HepG2 (cell line): ENCODE data around the gene AIP. TPM values are rescaled to one million over a fixed set of nuclear protein-coding genes. Genes with fewer than 3 reads are reported as not detected.

ENCODE experiments used
- ATAC-seq: fragments of 200-7000 bp; cut with Tn5 transposase; 3 replicates; pipeline ENCODE4 v1.9.1; 2020; ENCODE audit warnings: mild to moderate bottlenecking, moderate library complexity
- BruUV-seq: library from RNA; stranded (reverse); fragments of 400-500 nt; replicated peaks from 2 replicates; lab custom pipeline; 2021; lab: Mats Ljungman, UMichigan
- CTCF ChIA-PET: fragments of 300-600 bp; formaldehyde crosslinking; extraction: SDS; loops from one replicate; lab custom pipeline; 2021; ENCODE audit warnings: low total read pairs, inconsistent platforms, low intra/inter-chr PET ratio; lab: Yijun Ruan, JAX
- POLR2A ChIA-PET: fragments of 350-600 bp; sonication (Branson Sonifier 250); formaldehyde crosslinking; loops from one replicate; lab custom pipeline; 2020; ENCODE audit warnings: antibody characterized with exemption, inconsistent platforms; lab: Yijun Ruan, JAX
- DNase-seq: peaks from one replicate; pipeline ENCODE4 v3.0.0-alpha.2; 2015; ENCODE audit warnings: low spot score
- FAIRE-seq: peaks from 3 replicates; lab custom pipeline; 2011; peaks lifted over from hg19 to GRCh38; lab: Jason Lieb, UNC
- H2AFZ ChIP-seq: one replicate; pipeline ENCODE4 v1.6.1; 2011; ENCODE audit warnings: low read length, inconsistent platforms
- H3K27ac ChIP-seq: fragments of 300-600 bp; 3 replicates; pipeline ENCODE4 v1.8.0; 2011; ENCODE audit warnings: mixed run types, mild to moderate bottlenecking, mixed read lengths, low read length, inconsistent platforms; ENCODE audit not compliant: insufficient read depth; ENCODE audit errors: extremely low read length
- H3K27me3 ChIP-seq, 2 experiments: fragments of 200-600 bp in 1 of 2; 2 replicates in 1 of 2; 3 replicates in 1 of 2; pipeline versions ENCODE4 v1.6.0 to v1.8.0; 2011; ENCODE audit warnings: low read length in 2 of 2, mild to moderate bottlenecking in 2 of 2, moderate library complexity in 2 of 2, inconsistent platforms in 1 of 2; ENCODE audit not compliant: insufficient read depth in 2 of 2, control insufficient read depth in 1 of 2
- H3K36me3 ChIP-seq, 2 experiments: fragments of 200-600 bp in 1 of 2; replicated peaks in 1 of 2; 2 replicates in 1 of 2; 3 replicates in 1 of 2; pipeline versions ENCODE4 v1.5.1 to v1.8.0; 2011; ENCODE audit warnings: low read length in 2 of 2, inconsistent platforms in 1 of 2; ENCODE audit not compliant: insufficient read depth in 2 of 2, control insufficient read depth in 1 of 2
- H3K4me1 ChIP-seq: 2 replicates; pipeline ENCODE4 v1.5.1; 2012; ENCODE audit warnings: low read length, inconsistent platforms; ENCODE audit not compliant: insufficient read depth
- H3K4me2 ChIP-seq: 2 replicates; pipeline ENCODE4 v1.6.0; 2011; ENCODE audit warnings: low read depth, low read length, inconsistent platforms
- H3K4me3 ChIP-seq, 3 experiments: fragments of 200-600 bp in 1 of 3; sonication (generic), shearing (Covaris generic) in 1 of 3; replicated peaks in 1 of 3; 2 replicates each; pipeline ENCODE4 v1.5.1; 2011 to 2016; ENCODE audit warnings: low read length in 3 of 3, inconsistent platforms in 2 of 3, low read depth in 2 of 3, mild to moderate bottlenecking in 2 of 3, control low read depth in 1 of 3, mixed read lengths in 1 of 3; ENCODE audit not compliant: insufficient read depth in 1 of 3
- H3K79me2 ChIP-seq: one replicate; pipeline ENCODE4 v1.6.1; 2011; ENCODE audit warnings: low read length, inconsistent platforms; ENCODE audit not compliant: insufficient read depth
- H3K9ac ChIP-seq: 2 replicates; pipeline ENCODE4 v1.6.0; 2011; ENCODE audit warnings: mild to moderate bottlenecking, low read depth, low read length, inconsistent platforms; ENCODE audit not compliant: insufficient read depth
- H3K9me3 ChIP-seq: 2 replicates; pipeline ENCODE4 v1.5.1; 2012; ENCODE audit warnings: mild to moderate bottlenecking, low read length
- H4K20me1 ChIP-seq: 2 replicates; pipeline ENCODE4 v1.6.0; 2011; ENCODE audit warnings: inconsistent platforms, mild to moderate bottlenecking, low read length, moderate library complexity; ENCODE audit not compliant: insufficient read depth
- ARNTL ChIP-seq: sonication (generic); formaldehyde crosslinking; IDR thresholded peaks from 2 replicates; pipeline ENCODE4 v1.4.0; 2020; ENCODE audit warnings: mild to moderate bottlenecking, missing genetic modification reagents
- ATF4 ChIP-seq, 2 experiments: fragments of 450-650 bp in 1 of 2; sonication (generic) in 1 of 2; formaldehyde crosslinking; IDR thresholded peaks; 2 replicates each; pipeline versions ENCODE4 v1.5.0 to v1.8.0; 2020 to 2022; ENCODE audit warnings: mild to moderate bottlenecking in 1 of 2, missing genetic modification reagents in 1 of 2
- ATF6 ChIP-seq: sonication (generic); formaldehyde crosslinking; conservative IDR thresholded peaks from 2 replicates; pipeline ENCODE4 v1.4.0; 2020; ENCODE audit warnings: missing genetic modification reagents
- HNRNPH1 ChIP-seq: fragments of 200-400 bp; formaldehyde crosslinking; optimal IDR thresholded peaks from 2 replicates; pipeline ENCODE3; 2017; ENCODE audit warnings: mild to moderate bottlenecking, low read depth, low read length
- MXD3 ChIP-seq: IDR thresholded peaks from 2 replicates; pipeline ENCODE4 v1.6.1; 2016; ENCODE audit warnings: mild to moderate bottlenecking, missing biosample characterization, missing genetic modification reagents
- NCOA1 ChIP-seq: sonication (generic); formaldehyde crosslinking; IDR thresholded peaks from 2 replicates; pipeline ENCODE4 v1.9.0; 2021; ENCODE audit warnings: missing genetic modification reagents
- NFYB ChIP-seq: sonication (generic); formaldehyde crosslinking; IDR thresholded peaks from 2 replicates; pipeline ENCODE4 v1.4.0; 2020; ENCODE audit warnings: missing genetic modification reagents
- RAD51 ChIP-seq: fragments of 450-650 bp; IDR thresholded peaks from 2 replicates; pipeline ENCODE4 v1.6.1; 2016; ENCODE audit warnings: borderline replicate concordance
- TAF1 ChIP-seq: sonication (generic); formaldehyde crosslinking; IDR thresholded peaks from 2 replicates; pipeline ENCODE4 v1.4.0; 2020; ENCODE audit warnings: missing genetic modification reagents
- TOPORS ChIP-seq: sonication (generic); formaldehyde crosslinking; IDR thresholded peaks from 2 replicates; pipeline ENCODE4 v1.8.0; 2023; ENCODE audit warnings: mild to moderate bottlenecking, missing genetic modification reagents
- ZFP36L2 ChIP-seq: sonication (generic); formaldehyde crosslinking; IDR thresholded peaks from 2 replicates; pipeline ENCODE4 v1.4.0; 2020; ENCODE audit warnings: missing genetic modification reagents
- ZMYM3 ChIP-seq: sonication (generic); formaldehyde crosslinking; IDR thresholded peaks from 2 replicates; pipeline ENCODE4 v1.5.1; 2020; ENCODE audit warnings: mild to moderate bottlenecking, missing genetic modification reagents
- ZNF121 ChIP-seq: sonication (generic); formaldehyde crosslinking; IDR thresholded peaks from 2 replicates; pipeline ENCODE4 v1.5.0; 2020; ENCODE audit warnings: mild to moderate bottlenecking, missing genetic modification reagents
- ZNF18 ChIP-seq: sonication (generic); formaldehyde crosslinking; IDR thresholded peaks from 2 replicates; pipeline ENCODE4 v1.8.0; 2022; ENCODE audit warnings: mild to moderate bottlenecking, missing genetic modification reagents; ENCODE audit not compliant: insufficient replicate concordance
- ZNF598 ChIP-seq: sonication (generic); formaldehyde crosslinking; IDR thresholded peaks from 2 replicates; pipeline ENCODE4 v1.5.1; 2020; ENCODE audit warnings: mild to moderate bottlenecking, missing genetic modification reagents, borderline replicate concordance
- ZNF703 ChIP-seq: sonication (generic); formaldehyde crosslinking; IDR thresholded peaks from 2 replicates; pipeline ENCODE4 v1.5.1; 2020; ENCODE audit warnings: missing genetic modification reagents, mild to moderate bottlenecking, moderate library complexity, borderline replicate concordance
- ZNF792 ChIP-seq: IDR thresholded peaks from 2 replicates; pipeline ENCODE4 v1.6.1; 2016
- WGBS: methylation state at CpG from one replicate; pipeline ENCODE4 v1.1.6; 2017; ENCODE audit warnings: low lambda C conversion rate; 5-methylcytosine and 5-hydroxymethylcytosine counted together
- in situ Hi-C: cut with HindIII; loops from 2 replicates; pipeline ENCODE4 v1.10.0; 2017; ENCODE audit warnings: low pct_unique_long_range_greater_than_20kb; ENCODE audit not compliant: extremely low pct_ligation_motif_present
- intact Hi-C: fragments of 100-400 bp; cut with micrococcal nuclease; formaldehyde crosslinking; loops from one replicate; pipeline ENCODE4 v1.10.0; 2022; ENCODE audit not compliant: unreplicated experiment
- polyA plus RNA-seq, 8 experiments: library from polyadenylated mRNA; depleted of rRNA in 3 of 8; stranded (reverse) in 7 of 8; unstranded in 1 of 8; fragments of >200 nt; fragmentation: Illumina TruSeq in 4 of 8; extraction: Trizol in 4 of 8; gene quantifications; 2 replicates each; pipeline versions ENCODE4 v1.2.1 to v1.2.3, GENCODE V29; 2011 to 2016; ENCODE audit warnings: low read depth in 4 of 8, missing spikeins in 1 of 8, mixed read lengths in 1 of 8; ENCODE audit not compliant: insufficient read depth in 1 of 8
- total RNA-seq, 5 experiments: library from RNA; depleted of rRNA; stranded (reverse); fragments of >200 nt; fragmentation: Illumina TruSeq; extraction: Trizol; gene quantifications; 2 replicates each; pipeline ENCODE4 v1.2.3, GENCODE V29; 2016; ENCODE audit warnings: low read depth in 1 of 5

Gene AIP
- total and polyA plus RNA-seq, 2 of the 13 experiments (the other 11 are each of a cell fraction or from before 2014, with no cell fraction given), result 51.8 to 110 TPM

- Histone ChIP-seq H3K36me3 (no peaks in the 10 kb centered on the region), H3K9me3 (no peaks in the 10 kb centered on the region), H4K20me1 (no peaks in the 10 kb centered on the region), H2AFZ (peak overlapping the region; percentile 33), H3K4me2 (peak overlapping the region; percentile 18; the same call in 1 of the 2 replicates), H3K27me3 (no peaks in the 10 kb centered on the region), H3K4me3 (no peak overlapping the region), H3K9ac (no peak overlapping the region), H3K27ac (no peak overlapping the region), H3K79me2 (no peaks in the 10 kb centered on the region), H3K4me1 (peaks cover 71% of the 10 kb centered on the region)
- intact Hi-C loops, result no loop called here
- ChIA-PET CTCF (no interaction called here), POLR2A (interaction anchor here (1.1 to 1.4 kb wide), 2 partner anchors 69 to 117 kb away, joined by 3 to 4 read pairs; partner anchors contain the start of gene POLD4)
- WGBS, result 27% methylated on average over 8 of the region's 8 CpGs
- TF ChIP-seq ZNF121 (CRISPR knock-in tag) (0 out of 2 replicates have a peak, but pooled peaks have one; percentile 38), ZNF598 (CRISPR knock-in tag) (no peak), TAF1 (CRISPR knock-in tag) (no peak), HNRNPH1 (no peak), MXD3 (CRISPR knock-in tag) (no peak), RAD51 (no peak), NCOA1 (CRISPR knock-in tag) (no peak), ATF6 (CRISPR knock-in tag) (no peak), ZNF18 (CRISPR knock-in tag) (peak; percentile 32), TOPORS (CRISPR knock-in tag) (no peak), ARNTL (CRISPR knock-in tag) (no peak), ZNF792 (CRISPR knock-in tag) (no peak), ZNF703 (CRISPR knock-in tag) (no peak), ATF4 (CRISPR knock-in tag; IDR thresholded peaks at IDR 0.05) (peak in 1 of 2 experiments; percentile 33; a peak in 1 of 4 replicates), ZFP36L2 (CRISPR knock-in tag) (no peak), ZMYM3 (CRISPR knock-in tag) (peak; percentile 29; the same call in 1 of the 2 replicates), NFYB (no peak)
- DNase-seq (no peak), FAIRE-seq (no peak), ATAC-seq (no peak)
- in situ Hi-C loops, result no loop called here
- no TSS peak for BruUV-seq
These were observed 12.4 kb upstream of the AIP start for GRCh38 chr11:67470337-67471002.
